Glutamatergic neuron (in vitro differentiated cells): Measurements from ENCODE around the gene CCL15. TPM values are rescaled to one million over a fixed set of nuclear protein-coding genes. Genes with fewer than 3 reads are reported as not detected.
"Not testable (repeated sequence)": the region's sequence is repeated elsewhere in the genome, so short reads cannot be mapped to it uniquely, and the experiment has no call there.

ENCODE experiments used
- DNase-seq: peaks from one replicate; pipeline ENCODE4 v3.0.0; 2022
- H3K27ac Mint-ChIP-seq: one replicate; pipeline ENCODE4 v1.8.0; 2020; ENCODE audit warnings: mild to moderate bottlenecking, mixed read lengths, inconsistent platforms; ENCODE audit not compliant: unreplicated experiment
- H3K27me3 Mint-ChIP-seq: one replicate; pipeline ENCODE4 v1.8.0; 2020; ENCODE audit warnings: mild to moderate bottlenecking, moderate library complexity, mixed read lengths, inconsistent platforms; ENCODE audit not compliant: unreplicated experiment
- H3K36me3 Mint-ChIP-seq: one replicate; pipeline ENCODE4 v1.8.0; 2020; ENCODE audit warnings: mild to moderate bottlenecking, mixed read lengths, inconsistent platforms; ENCODE audit not compliant: unreplicated experiment
- H3K4me1 Mint-ChIP-seq: one replicate; pipeline ENCODE4 v1.8.0; 2020; ENCODE audit warnings: mild to moderate bottlenecking, low read depth, mixed read lengths, inconsistent platforms; ENCODE audit not compliant: unreplicated experiment
- H3K4me3 Mint-ChIP-seq: one replicate; pipeline ENCODE4 v1.8.0; 2020; ENCODE audit warnings: mild to moderate bottlenecking, mixed read lengths, inconsistent platforms; ENCODE audit not compliant: unreplicated experiment
- H3K9me3 Mint-ChIP-seq: one replicate; pipeline ENCODE4 v1.8.0; 2020; ENCODE audit warnings: mild to moderate bottlenecking, moderate library complexity, mixed read lengths, inconsistent platforms; ENCODE audit not compliant: unreplicated experiment
- total RNA-seq: library from RNA; stranded (reverse); fragmentation: NEBNext Ultra II Directional; extraction: Animal tissue kit (Norgen Biotek cat#: 25700); gene quantifications from one replicate; pipeline ENCODE4 v1.2.1, GENCODE V29; 2021; ENCODE audit not compliant: unreplicated experiment
- TF ChIP-seq, protein P1 (sequence below): fragments of 200-600 bp; sonication (generic); IDR thresholded peaks from one replicate; pipeline ENCODE4 v1.5.0; 2021; ENCODE audit not compliant: partially characterized antibody, unreplicated experiment

Gene CCL15
- total RNA-seq, 1 donor from 2014 or later: not detected

DNA sequence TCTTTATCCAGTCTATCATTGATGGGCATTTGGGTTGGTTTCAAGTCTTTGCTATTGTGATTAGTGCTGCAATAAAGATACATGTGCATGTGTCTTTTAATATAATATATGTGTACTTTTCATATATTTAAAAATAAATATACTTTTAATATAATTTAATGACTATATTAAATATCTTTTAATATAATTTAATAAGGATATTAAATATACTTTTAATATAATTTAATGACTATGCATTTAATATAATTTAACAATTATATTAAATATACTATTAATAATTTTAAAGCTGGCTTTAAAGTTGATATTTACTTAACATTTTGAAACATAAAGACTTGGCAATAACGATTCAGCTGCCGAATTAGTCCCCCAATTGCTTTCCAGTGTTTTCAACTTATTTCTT, 15.2 kb upstream of the CCL15 start:
- Mint-ChIP-seq H3K4me3 (no peak overlapping the region), H3K27ac (no peak overlapping the region), H3K27me3 (peaks cover 2% of the 10 kb centered on the region), H3K9me3 (no peaks in the 10 kb centered on the region), H3K36me3 (no peaks in the 10 kb centered on the region), H3K4me1 (no peaks in the 10 kb centered on the region)
- TF ChIP-seq, protein P1, sequence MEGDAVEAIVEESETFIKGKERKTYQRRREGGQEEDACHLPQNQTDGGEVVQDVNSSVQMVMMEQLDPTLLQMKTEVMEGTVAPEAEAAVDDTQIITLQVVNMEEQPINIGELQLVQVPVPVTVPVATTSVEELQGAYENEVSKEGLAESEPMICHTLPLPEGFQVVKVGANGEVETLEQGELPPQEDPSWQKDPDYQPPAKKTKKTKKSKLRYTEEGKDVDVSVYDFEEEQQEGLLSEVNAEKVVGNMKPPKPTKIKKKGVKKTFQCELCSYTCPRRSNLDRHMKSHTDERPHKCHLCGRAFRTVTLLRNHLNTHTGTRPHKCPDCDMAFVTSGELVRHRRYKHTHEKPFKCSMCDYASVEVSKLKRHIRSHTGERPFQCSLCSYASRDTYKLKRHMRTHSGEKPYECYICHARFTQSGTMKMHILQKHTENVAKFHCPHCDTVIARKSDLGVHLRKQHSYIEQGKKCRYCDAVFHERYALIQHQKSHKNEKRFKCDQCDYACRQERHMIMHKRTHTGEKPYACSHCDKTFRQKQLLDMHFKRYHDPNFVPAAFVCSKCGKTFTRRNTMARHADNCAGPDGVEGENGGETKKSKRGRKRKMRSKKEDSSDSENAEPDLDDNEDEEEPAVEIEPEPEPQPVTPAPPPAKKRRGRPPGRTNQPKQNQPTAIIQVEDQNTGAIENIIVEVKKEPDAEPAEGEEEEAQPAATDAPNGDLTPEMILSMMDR: no peak
- DNase-seq: no peak

DNA sequence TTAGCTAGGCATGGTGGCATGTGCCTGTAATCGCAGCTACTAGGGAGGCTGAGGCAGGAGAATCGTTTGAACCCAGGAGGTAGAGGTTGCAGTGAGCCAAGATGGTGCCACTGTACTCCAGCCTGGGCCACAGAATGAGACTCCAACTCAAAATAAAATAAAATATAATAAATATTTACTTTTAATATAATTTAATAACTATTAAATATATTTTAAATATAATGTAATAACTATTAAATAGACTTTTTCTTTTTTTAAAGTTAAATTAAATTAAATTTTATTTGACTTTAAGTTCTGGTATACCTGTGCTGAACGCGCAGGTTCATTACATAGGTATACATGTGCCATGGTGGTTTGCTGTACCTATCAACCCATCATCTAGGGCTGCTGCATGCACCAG, 14.5 kb upstream of the CCL15 start:
- H3K4me1 Mint-ChIP-seq, H3K4me3 Mint-ChIP-seq, H3K9me3 Mint-ChIP-seq, H3K27ac Mint-ChIP-seq, H3K36me3 Mint-ChIP-seq, DNase-seq, H3K27me3 Mint-ChIP-seq: not testable (repeated sequence)

DNA sequence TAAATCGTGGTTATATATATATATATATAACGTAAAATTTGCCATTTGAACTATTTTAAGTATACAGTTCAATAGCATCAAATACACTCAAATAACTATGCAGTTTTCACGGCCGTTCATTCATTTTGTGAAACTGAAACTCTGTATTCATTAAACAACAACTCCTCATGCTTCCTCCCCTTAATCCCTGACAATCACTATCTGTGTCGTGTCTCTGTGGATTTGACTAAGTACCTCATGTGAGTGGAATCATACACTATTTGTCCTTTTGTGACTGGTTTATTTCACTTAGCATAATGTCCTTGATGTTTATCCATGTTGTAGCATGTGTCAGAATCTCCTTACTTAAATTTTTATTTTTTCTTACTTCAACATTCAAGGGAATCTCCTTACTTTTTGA, 13.6 kb upstream of the CCL15 start:
- Mint-ChIP-seq H3K9me3 (no peaks in the 10 kb centered on the region), H3K27me3 (no peaks in the 10 kb centered on the region), H3K36me3 (no peaks in the 10 kb centered on the region), H3K27ac (no peak overlapping the region), H3K4me3 (no peak overlapping the region), H3K4me1 (no peaks in the 10 kb centered on the region)
- TF ChIP-seq, protein P1: no peak
- DNase-seq: no peak

DNA sequence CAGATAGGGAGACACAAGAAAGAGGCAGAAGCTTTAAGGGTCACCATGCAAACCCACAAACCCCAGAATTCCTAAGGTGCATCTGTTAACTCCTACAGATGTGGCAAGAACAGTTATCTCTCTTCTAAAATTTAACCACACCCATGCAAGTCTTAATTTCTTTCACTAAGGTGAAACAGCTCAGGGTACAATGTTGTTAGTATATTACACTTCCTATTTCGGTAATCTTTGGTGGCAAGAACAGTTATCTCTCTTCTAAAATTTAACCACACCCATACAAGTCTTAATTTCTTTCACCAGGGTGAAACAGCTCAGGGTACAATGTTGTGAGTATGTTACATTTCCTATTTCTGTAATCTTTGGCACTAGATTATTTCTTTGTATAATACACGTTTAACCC, 9.8 kb upstream of the CCL15 start:
- H3K27ac Mint-ChIP-seq: no peak overlapping the region
- no peaks in the 10 kb centered on the region for H3K27me3 Mint-ChIP-seq
- TF ChIP-seq, protein P1: no peak
- no peaks in the 10 kb centered on the region for H3K4me1 Mint-ChIP-seq
- DNase-seq: no peak
- peaks cover 6% of the 10 kb centered on the region for H3K36me3 Mint-ChIP-seq
- H3K4me3 Mint-ChIP-seq: no peak overlapping the region
- no peaks in the 10 kb centered on the region for H3K9me3 Mint-ChIP-seq

DNA sequence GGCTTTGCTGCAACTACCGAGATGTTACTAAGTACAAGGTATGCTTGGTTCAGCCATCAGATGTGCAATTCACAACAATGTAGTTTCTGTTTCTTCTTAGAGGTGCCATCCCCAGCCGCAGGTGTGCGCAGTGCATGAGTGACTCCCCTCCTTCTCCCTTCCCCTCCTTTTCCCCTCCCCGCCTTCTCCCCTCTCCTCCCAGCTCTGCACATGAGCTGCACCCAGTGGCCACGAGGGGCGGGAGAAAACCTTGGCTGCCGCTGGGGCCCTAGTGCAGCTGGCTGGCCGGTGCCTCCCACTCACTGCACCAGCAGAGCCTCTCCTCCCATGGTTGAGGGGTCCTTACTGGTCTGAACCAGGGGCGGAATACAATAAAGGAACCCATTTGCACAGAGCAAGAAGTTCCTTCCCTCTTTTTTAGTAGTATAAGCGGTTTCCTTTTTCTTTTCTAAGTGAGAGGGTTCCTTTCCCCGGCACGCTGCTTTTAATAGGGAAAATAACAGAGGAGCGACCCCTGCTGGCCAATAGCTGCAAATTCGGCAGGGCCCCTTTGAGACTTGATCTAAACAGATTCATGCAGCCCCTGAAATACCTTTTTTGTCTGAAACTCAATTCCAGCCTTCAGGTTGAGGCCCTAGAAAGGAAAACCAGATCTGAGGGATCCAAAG, 7.8 kb upstream of the CCL15 start:
- TF ChIP-seq, protein P1: peak; percentile 40
- H3K36me3 Mint-ChIP-seq: peaks cover 6% of the 10 kb centered on the region
- H3K9me3 Mint-ChIP-seq: no peaks in the 10 kb centered on the region
- H3K27me3 Mint-ChIP-seq: no peaks in the 10 kb centered on the region
- H3K27ac Mint-ChIP-seq: no peak overlapping the region
- DNase-seq: no peak
- no peaks in the 10 kb centered on the region for H3K4me1 Mint-ChIP-seq
- no peak overlapping the region for H3K4me3 Mint-ChIP-seq
